Measurements from ENCODE around the gene TJAP1. TPM values are rescaled to one million over a fixed set of nuclear protein-coding genes. Genes with fewer than 3 reads are reported as not detected.

Gene TJAP1
- total RNA-seq, 1 donor from 2014 or later: 12.9 TPM

GRCh38 chr6:43432009-43432945 is 45.1 kb upstream of the TJAP1 start:
- no peak overlapping the region for H3K4me3 Mint-ChIP-seq
- no peaks in the 10 kb centered on the region for H3K27me3 ChIP-seq

GRCh38 chr6:43433148-43433547 is 44.2 kb upstream of the TJAP1 start:
- Mint-ChIP-seq H3K4me3 (no peak overlapping the region), H3K36me3 (peaks cover 5% of the 10 kb centered on the region), H3K27ac (no peak overlapping the region), H3K27me3 (ENCODE audit: insufficient read depth, low read depth) (peaks cover 2% of the 10 kb centered on the region), H3K4me1 (peaks cover 17% of the 10 kb centered on the region), H3K9me3 (no peaks in the 10 kb centered on the region)
- Histone ChIP-seq H4K20me1 (ENCODE audit: low read depth) (no peaks in the 10 kb centered on the region), H3K9me3 (ENCODE audit: low read depth) (no peaks in the 10 kb centered on the region), H3F3A (ENCODE audit: low read depth) (peaks cover 4% of the 10 kb centered on the region), H3K79me2 (ENCODE audit: low read depth) (peaks cover 15% of the 10 kb centered on the region), H3K27ac (no peak overlapping the region), H3K4me2 (no peak overlapping the region), H3K4me1 (peaks cover 9% of the 10 kb centered on the region), H3K36me3 (no peaks in the 10 kb centered on the region), H3K4me3 (no peak overlapping the region), H3K27me3 (no peaks in the 10 kb centered on the region), H3K9ac (no peak overlapping the region), H2AFZ (replicated peaks) (no peak overlapping the region)
- no peak for TF ChIP-seq CTCF (IDR thresholded peaks at IDR 0.05)
- TF ChIP-seq EZH2phosphoT487 (IDR thresholded peaks at IDR 0.05): no peak
- TF ChIP-seq EZH2 (IDR thresholded peaks at IDR 0.05): no peak
- DNase-seq (ENCODE audit: low spot score): no peak

More at GRCh38 chr6:43432009-43432945, 45.1 kb upstream of the TJAP1 start:
- Mint-ChIP-seq H3K9me3 (no peaks in the 10 kb centered on the region), H3K27me3 (ENCODE audit: insufficient read depth, low read depth) (no peaks in the 10 kb centered on the region), H3K27ac (peak overlapping the region; percentile 42), H3K36me3 (peaks cover 5% of the 10 kb centered on the region), H3K4me1 (peaks cover 19% of the 10 kb centered on the region)
- Histone ChIP-seq H3K27ac (no peak overlapping the region), H3K9me3 (ENCODE audit: low read depth) (no peaks in the 10 kb centered on the region), H3K4me1 (peaks cover 9% of the 10 kb centered on the region), H2AFZ (replicated peaks) (no peak overlapping the region), H4K20me1 (ENCODE audit: low read depth) (no peaks in the 10 kb centered on the region), H3K36me3 (no peaks in the 10 kb centered on the region), H3F3A (ENCODE audit: low read depth) (peaks cover 8% of the 10 kb centered on the region), H3K9ac (no peak overlapping the region), H3K79me2 (ENCODE audit: low read depth) (peaks cover 18% of the 10 kb centered on the region), H3K4me3 (no peak overlapping the region), H3K4me2 (no peak overlapping the region)
- DNase-seq (ENCODE audit: low spot score): no peak
- TF ChIP-seq CTCF (IDR thresholded peaks at IDR 0.05): no peak
- no peak for TF ChIP-seq EZH2 (IDR thresholded peaks at IDR 0.05)
- TF ChIP-seq EZH2phosphoT487 (IDR thresholded peaks at IDR 0.05): no peak

GRCh38 chr6:43434001-43434840 is 43.1 kb upstream of the TJAP1 start:
- Histone ChIP-seq H2AFZ (replicated peaks) (no peak overlapping the region), H3K9me3 (ENCODE audit: low read depth) (no peaks in the 10 kb centered on the region), H3K9ac (no peak overlapping the region), H3K27ac (no peak overlapping the region), H3K4me3 (no peak overlapping the region), H3K4me2 (no peak overlapping the region), H3K79me2 (ENCODE audit: low read depth) (peaks cover 5% of the 10 kb centered on the region), H3K36me3 (no peaks in the 10 kb centered on the region), H3K4me1 (no peaks in the 10 kb centered on the region), H3F3A (ENCODE audit: low read depth) (no peaks in the 10 kb centered on the region), H4K20me1 (ENCODE audit: low read depth) (no peaks in the 10 kb centered on the region), H3K27me3 (no peaks in the 10 kb centered on the region)
- Mint-ChIP-seq H3K27ac (no peak overlapping the region), H3K36me3 (peaks cover 3% of the 10 kb centered on the region), H3K9me3 (no peaks in the 10 kb centered on the region), H3K4me1 (peaks cover 8% of the 10 kb centered on the region), H3K27me3 (ENCODE audit: insufficient read depth, low read depth) (peaks cover 2% of the 10 kb centered on the region), H3K4me3 (no peak overlapping the region)
- DNase-seq (ENCODE audit: low spot score): no peak
- TF ChIP-seq EZH2phosphoT487 (IDR thresholded peaks at IDR 0.05) (no peak), EZH2 (IDR thresholded peaks at IDR 0.05) (no peak), CTCF (IDR thresholded peaks at IDR 0.05) (no peak)

All from neural progenitor cell (in vitro differentiated cells).